Heart left ventricle (tissue), 13 donors: ENCODE measurements around the gene MACROD1.

Experiments used
- POLR2A ChIP-seq, 2 donors: fragments of 450-650 bp; IDR thresholded peaks; one replicate each; pipeline ENCODE4 v1.6.1; 2017; ENCODE audit warnings: antibody characterized with exemption in 2 of 2, mild to moderate bottlenecking in 2 of 2, moderate library complexity in 2 of 2
- TF ChIP-seq, protein P1 (sequence below), 12 donors: fragments of 200-600 bp; sonication (generic) in 4 of 12; IDR thresholded peaks; one replicate each; pipeline versions ENCODE4 v1.5.0 to v1.8.0; 2018 to 2022; ENCODE audit warnings: antibody characterized with exemption in 12 of 12, mild to moderate bottlenecking in 5 of 12
- donor health status: ischemic (EF 13 %, LVEDD 7.1; RV severe dilation, severe dysfunction).
- donor health status: DM: no; HTN: yes; CAD: no.
- donor health status: DM: no; HTN: no; CAD: no.
- donor health status: ischemic (EF 25% LVEDD 6.9; RV normal size, moderate dysfunction).
- donor health status: ischemic (EF 25% LVEDD 5.7; RV mildly dilated, moderate dysfunction).
- donor health status: ischemic (EF 35%, LVEDD 5.7; RV mildly dilated, moderate dysfunction).
- donor health status: nonischemic (EF 11% LVEDD 7.7; RV severe dilation, severe dysfunction).
- donor health status: DM: yes; HTN: yes; CAD: no.
- donor health status: PGD.
- donor health status: ischemic (EF 29% LVEDD 5.4; RV normal size, mild dysfunction).
- donor health status: nonischemic (EF 23%, LVEDD 6.1; RV moderate dilation, normal function).

DNA sequence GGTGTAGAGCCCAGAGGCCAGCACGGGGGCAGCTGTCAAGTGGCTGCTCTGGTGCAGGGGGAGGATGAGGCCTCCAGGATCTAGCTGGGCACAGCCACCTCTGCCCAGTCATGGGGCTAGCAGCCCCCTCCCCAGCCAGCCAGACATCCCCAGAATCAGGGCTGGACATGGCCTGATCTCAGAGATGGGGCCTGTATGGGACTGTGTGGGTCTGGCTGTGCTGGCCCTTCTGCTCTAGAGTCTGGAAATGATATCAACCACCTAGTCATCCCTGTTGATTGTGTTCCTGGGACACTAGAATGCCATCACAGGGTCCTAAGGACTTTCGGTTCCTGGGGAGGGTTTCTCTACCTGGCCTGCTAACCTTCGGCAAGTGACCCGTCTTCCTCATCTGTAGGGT, 127.4 kb downstream of the MACROD1 start:
- TF ChIP-seq POLR2A (IDR thresholded peaks at IDR 0.05), result no peak
- TF ChIP-seq, protein P1, sequence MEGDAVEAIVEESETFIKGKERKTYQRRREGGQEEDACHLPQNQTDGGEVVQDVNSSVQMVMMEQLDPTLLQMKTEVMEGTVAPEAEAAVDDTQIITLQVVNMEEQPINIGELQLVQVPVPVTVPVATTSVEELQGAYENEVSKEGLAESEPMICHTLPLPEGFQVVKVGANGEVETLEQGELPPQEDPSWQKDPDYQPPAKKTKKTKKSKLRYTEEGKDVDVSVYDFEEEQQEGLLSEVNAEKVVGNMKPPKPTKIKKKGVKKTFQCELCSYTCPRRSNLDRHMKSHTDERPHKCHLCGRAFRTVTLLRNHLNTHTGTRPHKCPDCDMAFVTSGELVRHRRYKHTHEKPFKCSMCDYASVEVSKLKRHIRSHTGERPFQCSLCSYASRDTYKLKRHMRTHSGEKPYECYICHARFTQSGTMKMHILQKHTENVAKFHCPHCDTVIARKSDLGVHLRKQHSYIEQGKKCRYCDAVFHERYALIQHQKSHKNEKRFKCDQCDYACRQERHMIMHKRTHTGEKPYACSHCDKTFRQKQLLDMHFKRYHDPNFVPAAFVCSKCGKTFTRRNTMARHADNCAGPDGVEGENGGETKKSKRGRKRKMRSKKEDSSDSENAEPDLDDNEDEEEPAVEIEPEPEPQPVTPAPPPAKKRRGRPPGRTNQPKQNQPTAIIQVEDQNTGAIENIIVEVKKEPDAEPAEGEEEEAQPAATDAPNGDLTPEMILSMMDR (IDR thresholded peaks at IDR 0.05), result no peak
